Measurements from ENCODE around the gene KRT6C.
"Not testable (repeated sequence)": the region's sequence is repeated elsewhere in the genome, so short reads cannot be mapped to it uniquely, and the experiment has no call there.

Gene KRT6C

DNA sequence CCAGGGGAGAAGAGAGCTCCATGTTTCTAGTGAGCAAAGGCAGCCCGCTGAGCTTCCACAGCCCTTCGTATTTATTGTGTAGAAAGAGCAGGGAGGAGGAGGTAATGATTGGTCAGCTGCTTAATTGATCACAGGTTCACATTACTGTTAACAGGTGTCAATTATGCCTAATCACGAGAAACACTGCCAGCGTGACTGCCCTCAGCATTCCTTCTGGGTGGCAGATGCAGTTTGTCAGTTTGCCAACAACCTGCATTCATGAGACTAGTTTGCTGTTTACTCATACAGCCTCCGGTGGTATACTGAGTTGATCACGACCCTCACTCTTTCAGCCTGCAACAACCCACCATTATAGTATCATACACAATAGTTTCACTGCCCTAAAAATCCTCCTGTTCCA lies 27.0 kb upstream of the KRT6C start:
- not testable (repeated sequence) for DNase-seq (ENCODE audit: extremely low read depth in 1 of 2, low read depth in 1 of 2)

DNA sequence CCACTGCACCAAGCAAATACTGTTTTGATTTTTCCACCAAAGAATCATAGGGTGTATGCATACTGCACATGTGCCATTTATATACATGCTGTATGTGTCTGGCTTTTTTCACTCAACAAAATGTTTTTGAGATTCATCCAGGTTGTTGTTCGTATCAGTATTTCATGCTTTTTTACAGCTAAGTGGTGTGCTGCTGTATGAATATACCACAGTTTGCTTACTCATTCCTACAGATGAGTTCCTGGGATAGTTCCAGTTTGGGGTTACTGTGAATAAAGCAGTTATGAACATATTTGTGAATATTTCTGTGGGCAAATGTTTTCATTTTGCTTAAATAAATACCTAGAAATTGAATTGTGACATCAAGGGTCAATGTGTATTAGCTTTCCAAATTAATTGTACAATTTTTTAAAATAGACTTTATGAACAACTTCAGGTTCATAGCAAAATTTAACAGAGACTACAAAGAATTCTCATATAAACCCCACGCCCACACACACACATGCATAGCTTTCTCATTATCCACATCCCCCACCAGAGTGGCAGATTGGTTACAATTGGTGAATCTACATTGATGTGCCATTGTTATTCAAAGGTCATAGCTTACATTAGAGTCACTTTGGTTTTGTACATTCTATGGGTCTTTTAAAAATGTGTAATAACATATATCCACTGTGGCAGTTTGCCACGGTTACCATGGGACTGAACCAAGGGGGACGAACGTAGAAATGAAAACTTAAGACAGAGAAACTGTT lies 26.4 kb upstream of the KRT6C start:
- no peak for DNase-seq (ENCODE audit: extremely low read depth in 1 of 2, low read depth in 1 of 2)

- DNase-seq (ENCODE audit: extremely low read depth in 1 of 2, low read depth in 1 of 2): no peak
These were observed 25.3 kb upstream of the KRT6C start for GRCh38 chr12:52498946-52499345.

DNA sequence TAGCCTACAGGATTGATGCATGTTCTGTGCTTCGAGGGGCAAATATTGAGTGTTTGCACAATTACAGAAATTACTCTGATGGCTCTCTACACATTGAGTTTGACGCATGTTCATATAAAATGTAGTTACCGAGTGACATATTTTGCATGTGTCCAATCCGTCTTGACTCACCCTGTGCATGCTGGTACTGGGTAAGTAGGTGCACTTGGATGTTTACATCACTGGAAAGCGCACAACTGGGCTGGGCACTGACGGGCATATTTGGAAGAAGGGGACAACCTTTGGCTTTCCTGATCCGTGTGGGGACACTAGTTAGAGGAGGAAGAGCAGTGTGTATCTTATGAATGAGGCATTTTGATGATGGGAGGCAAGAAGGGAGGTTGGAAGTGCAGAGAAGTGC lies 24.4 kb upstream of the KRT6C start:
- DNase-seq (ENCODE audit: extremely low read depth in 1 of 2, low read depth in 1 of 2): no peak

GRCh38 chr12:52496590-52497071 lies 23.0 kb upstream of the KRT6C start:
- no peak for DNase-seq (ENCODE audit: extremely low read depth in 1 of 2, low read depth in 1 of 2)

- no peak for DNase-seq (ENCODE audit: extremely low read depth in 1 of 2, low read depth in 1 of 2)
These were observed 22.4 kb upstream of the KRT6C start for GRCh38 chr12:52496054-52496453.

DNA sequence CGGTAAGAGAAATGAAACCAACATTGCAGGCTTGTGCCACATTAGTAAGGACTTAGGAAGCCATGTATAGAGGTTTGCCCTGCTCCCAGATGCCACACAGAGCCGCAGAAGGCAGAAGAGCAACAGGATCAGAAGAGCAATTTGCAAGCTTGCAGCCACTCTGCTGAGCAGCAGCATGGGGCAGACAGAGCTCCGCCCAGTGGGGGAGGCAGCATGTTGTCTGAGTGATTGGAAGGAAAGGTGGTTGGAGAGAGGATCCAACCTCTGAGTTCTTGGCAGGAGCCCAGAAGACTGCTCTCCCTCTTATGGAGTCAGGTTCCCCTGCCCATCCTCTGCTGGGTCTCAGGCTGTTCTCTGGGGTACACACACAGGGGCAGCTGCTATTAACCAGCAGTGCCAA lies 21.8 kb upstream of the KRT6C start:
- DNase-seq (ENCODE audit: extremely low read depth in 1 of 2, low read depth in 1 of 2): no peak

GRCh38 chr12:52494518-52494917 lies 20.9 kb upstream of the KRT6C start:
- DNase-seq (ENCODE audit: extremely low read depth in 1 of 2, low read depth in 1 of 2): no peak

DNA sequence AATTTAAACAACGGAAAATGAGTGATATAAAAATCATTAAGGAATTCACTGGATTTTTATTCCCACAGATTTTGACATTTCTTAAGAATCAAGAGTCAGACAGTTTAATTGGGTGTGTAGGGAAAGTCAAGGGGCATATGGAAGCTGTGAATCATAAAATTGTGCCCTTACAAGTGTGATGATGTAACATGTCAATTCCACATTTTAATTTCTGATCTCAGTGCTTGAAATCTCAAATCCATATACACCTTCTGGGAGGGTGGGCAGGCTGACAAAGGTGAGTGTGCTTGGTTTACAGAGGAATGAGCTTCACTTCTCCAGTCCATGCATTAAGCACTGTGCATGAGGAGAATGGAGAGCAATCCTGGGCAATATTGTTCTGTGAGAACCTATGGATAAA lies 20.5 kb upstream of the KRT6C start:
- DNase-seq (ENCODE audit: extremely low read depth in 1 of 2, low read depth in 1 of 2): no peak

- no peak for DNase-seq (ENCODE audit: extremely low read depth in 1 of 2, low read depth in 1 of 2)
These were observed 19.6 kb upstream of the KRT6C start, which contains the start of gene KRT6A for GRCh38 chr12:52493172-52493571. KRT6A (minus strand) TSS chr12:52493257; CDS start chr12:52493188, 69 bp downstream.

- DNase-seq (ENCODE audit: extremely low read depth in 1 of 2, low read depth in 1 of 2): not testable (repeated sequence)
These were observed 18.8 kb upstream of the KRT6C start for GRCh38 chr12:52492405-52492804.

- not testable (repeated sequence) for DNase-seq (ENCODE audit: extremely low read depth in 1 of 2, low read depth in 1 of 2)
These were observed 17.9 kb upstream of the KRT6C start for GRCh38 chr12:52491495-52491894.

- no peak for DNase-seq (ENCODE audit: extremely low read depth in 1 of 2, low read depth in 1 of 2)
These were observed 15.1 kb upstream of the KRT6C start for GRCh38 chr12:52488736-52489135.

GRCh38 chr12:52487744-52488443 lies 14.3 kb upstream of the KRT6C start:
- DNase-seq (ENCODE audit: extremely low read depth in 1 of 2, low read depth in 1 of 2): not testable (repeated sequence)

- no peak for DNase-seq (ENCODE audit: extremely low read depth in 1 of 2, low read depth in 1 of 2)
These were observed 13.6 kb upstream of the KRT6C start for GRCh38 chr12:52487211-52487610.

DNA sequence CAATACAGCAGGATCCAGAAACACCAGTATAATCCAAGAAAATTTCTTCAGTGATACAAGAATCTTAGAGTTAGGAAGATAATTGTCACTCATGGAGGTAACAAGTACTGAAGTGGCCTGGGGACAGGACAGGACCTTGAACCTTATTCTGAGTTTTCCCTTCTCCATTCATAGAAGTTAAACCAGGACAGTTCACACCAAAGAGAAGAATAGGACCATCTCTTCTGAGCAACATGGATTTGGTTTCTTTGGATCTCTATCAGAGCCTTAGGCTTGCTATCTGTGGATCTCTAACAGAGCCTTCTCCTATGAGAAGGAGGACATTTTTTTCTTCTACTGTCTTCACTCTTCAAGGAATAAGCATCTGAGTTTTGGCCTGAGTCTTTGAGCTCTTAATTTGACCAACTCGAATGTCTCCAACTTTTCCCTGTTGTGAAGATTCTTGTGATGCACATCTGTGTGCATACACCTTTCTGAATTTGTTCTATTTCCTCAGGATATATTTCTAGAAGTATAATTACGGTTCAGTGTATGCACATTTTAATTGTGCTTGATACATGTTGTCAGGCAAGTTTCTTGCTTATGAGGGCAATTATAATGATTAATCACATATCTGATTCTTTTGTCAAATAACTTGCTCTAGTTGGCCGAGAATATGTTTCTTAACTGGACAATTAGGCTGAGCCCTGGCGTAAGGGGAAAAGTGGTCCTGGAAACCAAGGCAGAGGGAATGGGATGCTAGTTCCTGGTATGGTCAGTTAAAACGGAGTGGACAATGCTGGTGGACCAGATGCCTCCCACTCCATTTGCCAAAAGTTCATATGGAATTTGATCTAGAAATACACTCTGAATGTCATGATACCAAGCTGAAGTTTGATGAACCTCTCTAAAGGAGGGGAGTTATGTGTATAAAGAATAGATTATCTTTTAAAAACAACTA lies 12.8 kb upstream of the KRT6C start:
- DNase-seq (ENCODE audit: extremely low read depth in 1 of 2, low read depth in 1 of 2): no peak

DNA sequence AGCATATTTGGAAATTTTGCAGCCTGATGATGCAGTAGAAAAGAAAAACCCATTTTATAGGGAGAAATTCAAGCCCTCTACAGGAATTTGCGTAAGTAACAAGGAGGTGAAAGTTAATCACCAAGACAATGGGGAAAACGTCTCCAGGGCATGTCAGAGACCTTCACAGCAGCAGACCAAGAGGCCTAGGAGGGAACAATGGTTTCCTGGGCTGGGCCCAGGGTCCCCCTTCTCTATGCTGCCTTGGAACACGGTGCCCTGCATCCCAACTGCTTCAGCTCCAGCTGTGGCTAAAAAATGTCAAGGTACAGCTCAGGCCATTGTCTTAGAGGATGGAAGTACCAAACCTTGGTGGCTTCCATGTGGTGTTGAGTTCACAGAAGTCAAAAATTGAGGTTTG lies 6.5 kb upstream of the KRT6C start:
- no peak for DNase-seq (ENCODE audit: extremely low read depth in 1 of 2, low read depth in 1 of 2)

- no peak for DNase-seq (ENCODE audit: extremely low read depth in 1 of 2, low read depth in 1 of 2)
These were observed 4.0 kb upstream of the KRT6C start for GRCh38 chr12:52477651-52478050.

DNA sequence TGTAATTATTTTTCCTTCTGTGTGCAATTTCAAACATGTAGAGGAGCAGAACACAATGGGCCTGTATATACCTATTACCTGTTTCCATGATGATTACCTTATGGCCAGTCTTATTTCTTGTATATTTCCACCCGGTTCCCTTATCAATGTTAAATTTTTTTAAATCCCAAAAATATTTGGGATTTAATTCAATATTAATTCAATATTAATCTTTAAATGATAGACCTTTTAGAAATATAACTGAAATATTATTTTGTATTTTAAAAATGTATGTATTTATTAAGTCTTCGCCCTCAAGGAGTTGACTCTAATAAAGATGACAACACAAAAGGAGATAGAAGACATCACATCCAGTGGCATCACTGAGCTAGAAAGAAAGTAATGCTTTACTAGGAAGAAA lies 607 bp upstream of the KRT6C start:
- no peak for DNase-seq (ENCODE audit: extremely low read depth in 1 of 2, low read depth in 1 of 2)

- DNase-seq (ENCODE audit: extremely low read depth in 1 of 2, low read depth in 1 of 2): no peak
These were observed 3.8 kb downstream of the KRT6C start for GRCh38 chr12:52469853-52470252.

DNA sequence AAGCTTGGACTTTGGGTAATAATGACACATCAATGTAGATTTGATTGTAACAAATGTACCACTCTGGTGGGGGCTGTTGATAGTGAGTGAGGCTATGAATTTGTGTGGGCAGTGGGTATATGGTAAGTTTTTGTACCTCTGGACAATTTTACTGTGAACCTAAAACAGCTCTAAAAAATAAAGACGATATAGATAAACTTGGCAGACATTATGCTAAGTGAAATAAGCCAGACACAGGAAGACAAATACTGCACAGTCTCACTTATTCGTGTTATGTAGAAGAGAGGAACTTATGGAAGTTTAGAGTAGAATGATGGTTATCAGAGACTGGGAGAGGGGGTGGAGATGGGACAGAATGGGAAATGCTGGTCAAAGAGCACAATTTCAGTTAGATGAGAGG lies 8.7 kb downstream of the KRT6C start:
- DNase-seq (ENCODE audit: extremely low read depth in 1 of 2, low read depth in 1 of 2): no peak

All from stimulated activated CD8-positive, alpha-beta memory T cell treated with anti-CD3 and anti-CD28 coated beads, Interleukin-7, amount 100 ng/mL, for 48 hours (primary cell).